Glutamatergic neuron (in vitro differentiated cells): Measurements from ENCODE around the gene NOA1. TPM values are rescaled to one million over a fixed set of nuclear protein-coding genes. Genes with fewer than 3 reads are reported as not detected.
A peak's percentile ranks its signal among the peaks of the same experiment; 100 is the strongest.

Source experiments
- DNase-seq: peaks from one replicate; pipeline ENCODE4 v3.0.0; 2022
- H3K27ac Mint-ChIP-seq: one replicate; pipeline ENCODE4 v1.8.0; 2020; ENCODE audit warnings: mild to moderate bottlenecking, mixed read lengths, inconsistent platforms; ENCODE audit not compliant: unreplicated experiment
- H3K27me3 Mint-ChIP-seq: one replicate; pipeline ENCODE4 v1.8.0; 2020; ENCODE audit warnings: mild to moderate bottlenecking, moderate library complexity, mixed read lengths, inconsistent platforms; ENCODE audit not compliant: unreplicated experiment
- H3K36me3 Mint-ChIP-seq: one replicate; pipeline ENCODE4 v1.8.0; 2020; ENCODE audit warnings: mild to moderate bottlenecking, mixed read lengths, inconsistent platforms; ENCODE audit not compliant: unreplicated experiment
- H3K4me1 Mint-ChIP-seq: one replicate; pipeline ENCODE4 v1.8.0; 2020; ENCODE audit warnings: mild to moderate bottlenecking, low read depth, mixed read lengths, inconsistent platforms; ENCODE audit not compliant: unreplicated experiment
- H3K4me3 Mint-ChIP-seq: one replicate; pipeline ENCODE4 v1.8.0; 2020; ENCODE audit warnings: mild to moderate bottlenecking, mixed read lengths, inconsistent platforms; ENCODE audit not compliant: unreplicated experiment
- H3K9me3 Mint-ChIP-seq: one replicate; pipeline ENCODE4 v1.8.0; 2020; ENCODE audit warnings: mild to moderate bottlenecking, moderate library complexity, mixed read lengths, inconsistent platforms; ENCODE audit not compliant: unreplicated experiment
- total RNA-seq: library from RNA; stranded (reverse); fragmentation: NEBNext Ultra II Directional; extraction: Animal tissue kit (Norgen Biotek cat#: 25700); gene quantifications from one replicate; pipeline ENCODE4 v1.2.1, GENCODE V29; 2021; ENCODE audit not compliant: unreplicated experiment
- TF ChIP-seq, protein P1 (sequence below): fragments of 200-600 bp; sonication (generic); IDR thresholded peaks from one replicate; pipeline ENCODE4 v1.5.0; 2021; ENCODE audit not compliant: partially characterized antibody, unreplicated experiment

Gene NOA1
- total RNA-seq, 1 donor from 2014 or later, result 10.3 TPM

DNA sequence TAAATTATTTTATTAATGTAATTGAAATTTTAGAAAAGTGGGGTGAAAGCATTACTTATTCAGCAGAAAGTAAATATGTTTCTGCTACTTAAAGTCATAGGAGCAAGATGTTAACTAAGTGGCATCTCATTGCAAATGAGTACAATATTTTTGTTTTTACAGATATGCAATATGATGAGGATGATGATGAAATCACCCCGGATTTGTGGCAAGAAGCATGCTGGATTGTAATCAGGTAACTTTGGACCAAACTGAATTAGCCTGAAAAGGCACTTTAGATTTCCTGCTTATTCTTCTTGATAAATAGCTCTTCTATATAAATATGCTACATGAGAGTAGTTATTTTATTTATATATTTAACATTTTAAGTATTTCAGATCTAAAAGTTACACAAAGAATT, 8.8 kb upstream of the NOA1 start:
- Mint-ChIP-seq H3K9me3 (no peaks in the 10 kb centered on the region), H3K4me3 (no peak overlapping the region), H3K27me3 (no peaks in the 10 kb centered on the region), H3K36me3 (no peaks in the 10 kb centered on the region), H3K4me1 (peaks cover under 1% of the 10 kb centered on the region), H3K27ac (no peak overlapping the region)
- TF ChIP-seq, protein P1, sequence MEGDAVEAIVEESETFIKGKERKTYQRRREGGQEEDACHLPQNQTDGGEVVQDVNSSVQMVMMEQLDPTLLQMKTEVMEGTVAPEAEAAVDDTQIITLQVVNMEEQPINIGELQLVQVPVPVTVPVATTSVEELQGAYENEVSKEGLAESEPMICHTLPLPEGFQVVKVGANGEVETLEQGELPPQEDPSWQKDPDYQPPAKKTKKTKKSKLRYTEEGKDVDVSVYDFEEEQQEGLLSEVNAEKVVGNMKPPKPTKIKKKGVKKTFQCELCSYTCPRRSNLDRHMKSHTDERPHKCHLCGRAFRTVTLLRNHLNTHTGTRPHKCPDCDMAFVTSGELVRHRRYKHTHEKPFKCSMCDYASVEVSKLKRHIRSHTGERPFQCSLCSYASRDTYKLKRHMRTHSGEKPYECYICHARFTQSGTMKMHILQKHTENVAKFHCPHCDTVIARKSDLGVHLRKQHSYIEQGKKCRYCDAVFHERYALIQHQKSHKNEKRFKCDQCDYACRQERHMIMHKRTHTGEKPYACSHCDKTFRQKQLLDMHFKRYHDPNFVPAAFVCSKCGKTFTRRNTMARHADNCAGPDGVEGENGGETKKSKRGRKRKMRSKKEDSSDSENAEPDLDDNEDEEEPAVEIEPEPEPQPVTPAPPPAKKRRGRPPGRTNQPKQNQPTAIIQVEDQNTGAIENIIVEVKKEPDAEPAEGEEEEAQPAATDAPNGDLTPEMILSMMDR, result no peak
- no peak for DNase-seq

GRCh38 chr4:56981795-56982201, 4.4 kb upstream of the NOA1 start:
- H3K4me3 Mint-ChIP-seq, result no peak overlapping the region
- peaks cover 5% of the 10 kb centered on the region for H3K9me3 Mint-ChIP-seq
- TF ChIP-seq, protein P1, result no peak
- H3K4me1 Mint-ChIP-seq, result peaks cover 4% of the 10 kb centered on the region
- no peaks in the 10 kb centered on the region for H3K36me3 Mint-ChIP-seq
- H3K27ac Mint-ChIP-seq, result no peak overlapping the region
- DNase-seq, result no peak
- peaks cover 2% of the 10 kb centered on the region for H3K27me3 Mint-ChIP-seq

- peaks cover 6% of the 10 kb centered on the region for H3K27me3 Mint-ChIP-seq
- peaks cover 8% of the 10 kb centered on the region for H3K4me1 Mint-ChIP-seq
- TF ChIP-seq, protein P1, result no peak
- H3K4me3 Mint-ChIP-seq, result peak overlapping the region; percentile 99
- no peaks in the 10 kb centered on the region for H3K36me3 Mint-ChIP-seq
- H3K9me3 Mint-ChIP-seq, result peaks cover 9% of the 10 kb centered on the region
- peak; percentile 43 for DNase-seq
- H3K27ac Mint-ChIP-seq, result peak overlapping the region; percentile 80
Measured at GRCh38 chr4:56979421-56980072, 2.1 kb upstream of the NOA1 start.

- H3K27me3 Mint-ChIP-seq, result peaks cover 6% of the 10 kb centered on the region
- H3K4me3 Mint-ChIP-seq, result peak within 1 kb of the TSS; percentile 99
- peaks cover 8% of the 10 kb centered on the region for H3K4me1 Mint-ChIP-seq
- TF ChIP-seq, protein P1, result no peak
- H3K36me3 Mint-ChIP-seq, result peaks cover 4% of the 10 kb centered on the region
- peak within 1 kb of the TSS; percentile 93 for H3K27ac Mint-ChIP-seq
- H3K9me3 Mint-ChIP-seq, result peaks cover 9% of the 10 kb centered on the region
- peak; percentile 98 for DNase-seq
Measured at GRCh38 chr4:56978750-56979303, 1.4 kb upstream of the NOA1 start, which contains the start of gene POLR2B. Gene POLR2B (plus strand): TSS chr4:56978896. CDS start chr4:56978986, 90 bp downstream.

- TF ChIP-seq, protein P1, result no peak
- H3K4me3 Mint-ChIP-seq, result peak overlapping the region; percentile 99
- H3K9me3 Mint-ChIP-seq, result peaks cover 9% of the 10 kb centered on the region
- peaks cover 8% of the 10 kb centered on the region for H3K4me1 Mint-ChIP-seq
- peaks cover 11% of the 10 kb centered on the region for H3K36me3 Mint-ChIP-seq
- H3K27ac Mint-ChIP-seq, result peak overlapping the region; percentile 93
- H3K27me3 Mint-ChIP-seq, result peaks cover 6% of the 10 kb centered on the region
- DNase-seq, result peak; percentile 49
Measured at GRCh38 chr4:56976837-56977320, 527 bp downstream of the NOA1 start.
